Fibroblast of pulmonary artery (primary cell): Measurements from ENCODE around the gene SMC1B.

Source experiments
- DNase-seq: peaks from one replicate; pipeline ENCODE4 v3.0.0-alpha.2; 2010; ENCODE audit warnings: low read depth
- H3K4me3 ChIP-seq: replicated peaks from 2 replicates; pipeline ENCODE4 v1.5.1; 2011; ENCODE audit warnings: low read depth, mild to moderate bottlenecking, control low read depth, low read length, moderate library complexity
- TF ChIP-seq, protein P1 (sequence below): IDR thresholded peaks from 2 replicates; pipeline ENCODE4 v1.5.1; 2011; ENCODE audit warnings: mild to moderate bottlenecking, control low read depth, low read length, inconsistent platforms; ENCODE audit errors: missing control alignments

The SMC1B gene

GRCh38 chr22:45420539-45420938 is 7.1 kb upstream of the SMC1B start:
- TF ChIP-seq, protein P1, sequence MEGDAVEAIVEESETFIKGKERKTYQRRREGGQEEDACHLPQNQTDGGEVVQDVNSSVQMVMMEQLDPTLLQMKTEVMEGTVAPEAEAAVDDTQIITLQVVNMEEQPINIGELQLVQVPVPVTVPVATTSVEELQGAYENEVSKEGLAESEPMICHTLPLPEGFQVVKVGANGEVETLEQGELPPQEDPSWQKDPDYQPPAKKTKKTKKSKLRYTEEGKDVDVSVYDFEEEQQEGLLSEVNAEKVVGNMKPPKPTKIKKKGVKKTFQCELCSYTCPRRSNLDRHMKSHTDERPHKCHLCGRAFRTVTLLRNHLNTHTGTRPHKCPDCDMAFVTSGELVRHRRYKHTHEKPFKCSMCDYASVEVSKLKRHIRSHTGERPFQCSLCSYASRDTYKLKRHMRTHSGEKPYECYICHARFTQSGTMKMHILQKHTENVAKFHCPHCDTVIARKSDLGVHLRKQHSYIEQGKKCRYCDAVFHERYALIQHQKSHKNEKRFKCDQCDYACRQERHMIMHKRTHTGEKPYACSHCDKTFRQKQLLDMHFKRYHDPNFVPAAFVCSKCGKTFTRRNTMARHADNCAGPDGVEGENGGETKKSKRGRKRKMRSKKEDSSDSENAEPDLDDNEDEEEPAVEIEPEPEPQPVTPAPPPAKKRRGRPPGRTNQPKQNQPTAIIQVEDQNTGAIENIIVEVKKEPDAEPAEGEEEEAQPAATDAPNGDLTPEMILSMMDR = no peak
- no peak for DNase-seq
- H3K4me3 ChIP-seq = no peak overlapping the region

GRCh38 chr22:45420011-45420410 is 6.6 kb upstream of the SMC1B start:
- H3K4me3 ChIP-seq = no peak overlapping the region
- no peak for DNase-seq
- TF ChIP-seq, protein P1 = no peak

DNA sequence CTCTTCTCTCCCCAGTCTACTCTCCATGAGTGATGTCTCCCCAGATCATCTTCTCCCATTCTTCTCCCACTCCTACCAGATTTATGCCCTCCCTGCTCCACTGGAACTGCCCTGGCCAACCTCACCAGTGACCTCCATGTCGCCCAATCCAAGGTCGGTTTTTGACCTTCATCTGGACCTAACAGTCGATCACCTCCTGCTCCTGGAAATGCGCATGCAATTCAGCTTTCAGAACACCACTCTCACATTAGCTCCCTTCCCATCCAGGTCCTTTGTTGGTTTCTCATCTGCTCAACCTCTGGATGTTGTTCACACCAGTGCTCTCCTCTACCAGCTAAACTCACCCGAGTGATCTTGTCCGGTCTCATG is 5.4 kb upstream of the SMC1B start:
- TF ChIP-seq, protein P1 = no peak
- H3K4me3 ChIP-seq = no peak overlapping the region
- DNase-seq = no peak

GRCh38 chr22:45418056-45418769 is 4.8 kb upstream of the SMC1B start:
- DNase-seq = no peak
- no peak overlapping the region for H3K4me3 ChIP-seq
- TF ChIP-seq, protein P1 = no peak

DNA sequence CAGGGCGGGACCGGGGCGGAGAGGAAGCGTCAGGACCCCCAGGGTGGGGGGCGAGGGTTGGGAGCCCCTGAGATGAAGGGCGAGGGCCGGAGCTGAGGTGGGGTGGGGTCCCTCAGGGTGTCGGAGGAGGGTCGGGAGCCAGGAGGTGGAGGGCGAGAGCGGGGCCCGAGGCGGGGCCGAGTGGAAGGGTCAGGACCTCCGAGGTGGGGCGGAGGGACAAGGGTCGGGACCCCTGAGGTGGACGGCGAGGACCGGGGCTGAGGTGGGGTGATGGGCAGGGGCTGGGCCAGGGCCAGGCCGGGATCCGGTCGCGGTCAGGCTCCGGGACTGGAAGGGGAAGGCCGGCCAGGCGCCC is 409 bp downstream of the SMC1B start:
- TF ChIP-seq, protein P1 = no peak
- peak overlapping the region; percentile 65 for H3K4me3 ChIP-seq

GRCh38 chr22:45407793-45408192 is 5.6 kb downstream of the SMC1B start:
- no peak for DNase-seq
- no peak overlapping the region for H3K4me3 ChIP-seq
- TF ChIP-seq, protein P1 = no peak

More for the DNA sequence above, 409 bp downstream of the SMC1B start:
- DNase-seq = no peak

GRCh38 chr22:45402466-45402985 is 10.9 kb downstream of the SMC1B start:
- no peak for DNase-seq
- no peak overlapping the region for H3K4me3 ChIP-seq
- TF ChIP-seq, protein P1 = no peak
